ENCODE measurements around the gene GMCL2.

GMCL2 gene

DNA sequence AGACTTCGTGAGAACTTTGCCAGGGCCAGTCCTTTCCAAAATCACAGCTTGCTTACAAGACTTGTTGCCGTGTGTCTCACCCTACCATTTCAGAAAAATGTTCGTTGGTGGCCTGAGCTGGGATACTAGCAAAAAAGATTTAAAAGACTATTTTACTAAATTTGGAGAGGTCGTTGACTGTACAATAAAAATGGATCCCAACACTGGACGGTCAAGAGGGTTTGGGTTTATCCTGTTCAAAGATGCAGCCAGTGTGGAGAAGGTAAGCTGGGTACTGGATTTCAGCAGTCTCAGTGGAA is 18.5 kb upstream of the GMCL2 start:
- peak overlapping the region; percentile 89 for H3K4me3 ChIP-seq (ENCODE audit: low read depth, low read length)
- no peak for DNase-seq (ENCODE audit: low read depth)
- TF ChIP-seq, protein P1, sequence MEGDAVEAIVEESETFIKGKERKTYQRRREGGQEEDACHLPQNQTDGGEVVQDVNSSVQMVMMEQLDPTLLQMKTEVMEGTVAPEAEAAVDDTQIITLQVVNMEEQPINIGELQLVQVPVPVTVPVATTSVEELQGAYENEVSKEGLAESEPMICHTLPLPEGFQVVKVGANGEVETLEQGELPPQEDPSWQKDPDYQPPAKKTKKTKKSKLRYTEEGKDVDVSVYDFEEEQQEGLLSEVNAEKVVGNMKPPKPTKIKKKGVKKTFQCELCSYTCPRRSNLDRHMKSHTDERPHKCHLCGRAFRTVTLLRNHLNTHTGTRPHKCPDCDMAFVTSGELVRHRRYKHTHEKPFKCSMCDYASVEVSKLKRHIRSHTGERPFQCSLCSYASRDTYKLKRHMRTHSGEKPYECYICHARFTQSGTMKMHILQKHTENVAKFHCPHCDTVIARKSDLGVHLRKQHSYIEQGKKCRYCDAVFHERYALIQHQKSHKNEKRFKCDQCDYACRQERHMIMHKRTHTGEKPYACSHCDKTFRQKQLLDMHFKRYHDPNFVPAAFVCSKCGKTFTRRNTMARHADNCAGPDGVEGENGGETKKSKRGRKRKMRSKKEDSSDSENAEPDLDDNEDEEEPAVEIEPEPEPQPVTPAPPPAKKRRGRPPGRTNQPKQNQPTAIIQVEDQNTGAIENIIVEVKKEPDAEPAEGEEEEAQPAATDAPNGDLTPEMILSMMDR (conservative IDR thresholded peaks at IDR 0.05; ENCODE audit: low read depth, low read length) = no peak

DNA sequence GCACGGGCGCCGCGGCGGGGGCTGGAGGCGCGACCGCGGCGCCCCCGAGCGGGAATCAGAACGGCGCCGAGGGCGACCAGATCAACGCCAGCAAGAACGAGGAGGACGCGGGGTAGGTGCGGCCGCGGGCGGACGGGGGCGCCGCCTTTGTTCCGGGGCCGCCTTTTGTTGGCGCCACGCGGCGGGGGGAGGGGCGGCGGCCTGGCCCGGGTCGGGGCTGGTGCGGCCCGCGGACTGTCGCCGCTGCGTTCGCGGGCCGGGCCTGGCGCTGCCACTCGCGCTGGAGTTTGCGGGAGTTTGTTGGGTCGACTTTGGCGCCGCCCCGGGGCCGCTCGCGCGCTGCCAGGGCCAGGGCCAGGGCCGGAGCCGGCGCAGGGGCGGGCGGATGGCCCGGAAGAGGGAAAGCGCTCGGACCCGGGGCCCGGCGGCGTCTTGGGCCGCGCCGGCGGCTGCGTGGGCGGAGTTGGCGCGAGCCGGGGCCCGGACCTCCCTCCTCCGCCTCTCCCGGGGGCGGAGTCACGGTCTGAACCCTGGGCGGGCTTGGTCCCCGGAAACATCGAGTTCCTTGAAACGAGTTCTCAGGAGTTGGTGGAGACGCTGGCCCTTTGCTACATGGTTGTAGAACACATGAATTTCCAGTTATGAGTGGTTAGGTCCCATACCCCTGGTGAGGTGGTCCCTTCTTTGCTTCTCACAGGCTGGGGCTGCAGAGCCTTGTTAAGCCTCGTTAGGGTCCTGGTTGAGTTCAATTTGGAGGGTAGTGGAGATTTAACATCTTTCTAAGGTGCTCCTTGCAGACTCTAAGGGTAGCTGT is 18.0 kb upstream of the GMCL2 start:
- TF ChIP-seq, protein P1 (conservative IDR thresholded peaks at IDR 0.05; ENCODE audit: low read depth, low read length) = no peak
- H3K4me3 ChIP-seq (ENCODE audit: low read depth, low read length) = peak overlapping the region; percentile 89
- DNase-seq (ENCODE audit: low read depth) = peak; percentile 81

DNA sequence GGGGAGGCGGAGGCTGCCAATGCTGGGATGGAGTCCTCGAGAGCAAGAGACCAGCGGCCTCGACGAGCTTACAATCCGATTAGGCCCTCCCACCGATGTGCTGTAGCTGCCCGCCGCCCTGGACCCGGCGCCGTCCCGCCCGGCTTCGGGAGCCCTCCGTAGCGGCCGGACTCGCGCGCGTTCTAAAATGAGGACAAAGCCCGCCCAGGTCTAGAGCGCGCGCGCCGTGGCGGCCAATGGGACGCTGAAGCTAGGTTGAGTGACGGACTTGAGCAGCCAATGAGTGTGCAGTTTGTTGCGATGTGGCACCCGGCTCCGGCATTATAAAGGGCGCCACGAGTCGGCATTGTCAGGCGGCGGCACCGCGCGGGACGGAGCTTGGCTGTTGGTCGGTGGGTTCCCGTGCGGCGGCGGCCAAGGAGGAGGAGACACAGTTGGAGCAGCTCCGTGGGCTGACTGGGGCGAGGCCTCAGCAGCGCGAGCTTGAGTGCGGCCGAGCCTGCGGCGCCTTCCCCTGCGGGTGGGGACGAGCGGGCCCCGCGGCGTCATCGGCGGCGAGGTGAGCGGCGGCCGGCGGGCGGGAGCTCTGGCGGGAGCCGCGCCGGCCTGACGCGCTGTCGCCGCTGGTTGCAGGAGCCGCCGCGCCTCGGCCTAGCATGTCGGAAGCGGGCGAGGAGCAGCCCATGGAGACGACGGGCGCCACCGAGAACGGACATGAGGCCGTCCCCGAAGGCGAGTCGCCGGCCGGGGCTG is 17.2 kb upstream of the GMCL2 start, which contains the start of gene HNRNPAB:
Gene HNRNPAB (plus strand): TSS at position 352 of the 753 bp plus-strand sequence. CDS start 305 bp downstream, at position 657.
- peak; percentile 98 for DNase-seq (ENCODE audit: low read depth)
- H3K4me3 ChIP-seq (ENCODE audit: low read depth, low read length) = peak within 1 kb of the TSS; percentile 89
- TF ChIP-seq, protein P1 (conservative IDR thresholded peaks at IDR 0.05; ENCODE audit: low read depth, low read length) = no peak

- H3K4me3 ChIP-seq (ENCODE audit: low read depth, low read length) = peak overlapping the region; percentile 89
- TF ChIP-seq, protein P1 (conservative IDR thresholded peaks at IDR 0.05; ENCODE audit: low read depth, low read length) = no peak
- DNase-seq (ENCODE audit: low read depth) = no peak
Measured at GRCh38 chr5:178203670-178204181, 16.6 kb upstream of the GMCL2 start.

DNA sequence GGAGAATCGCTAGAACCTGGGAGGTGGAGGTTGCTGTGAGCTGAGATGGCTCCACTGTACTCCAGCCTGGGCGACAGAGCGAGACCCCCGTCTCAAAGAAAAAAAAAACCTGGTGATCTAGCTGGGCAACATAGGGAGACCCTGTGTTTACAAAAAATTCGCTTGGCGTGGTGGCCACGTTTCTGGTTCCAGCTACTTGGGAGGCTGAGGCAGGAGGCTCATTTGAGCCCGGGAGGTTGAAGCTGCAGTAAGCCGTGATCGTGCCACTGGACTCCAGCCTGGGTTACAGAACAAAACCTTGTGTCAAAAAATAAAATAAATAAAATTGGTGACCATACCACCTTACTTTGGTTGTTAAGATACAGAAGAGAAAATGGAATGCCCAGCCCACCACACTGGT is 15.4 kb upstream of the GMCL2 start:
- DNase-seq (ENCODE audit: low read depth) = no peak
- no peak overlapping the region for H3K4me3 ChIP-seq (ENCODE audit: low read depth, low read length)
- TF ChIP-seq, protein P1 (conservative IDR thresholded peaks at IDR 0.05; ENCODE audit: low read depth, low read length) = no peak

DNA sequence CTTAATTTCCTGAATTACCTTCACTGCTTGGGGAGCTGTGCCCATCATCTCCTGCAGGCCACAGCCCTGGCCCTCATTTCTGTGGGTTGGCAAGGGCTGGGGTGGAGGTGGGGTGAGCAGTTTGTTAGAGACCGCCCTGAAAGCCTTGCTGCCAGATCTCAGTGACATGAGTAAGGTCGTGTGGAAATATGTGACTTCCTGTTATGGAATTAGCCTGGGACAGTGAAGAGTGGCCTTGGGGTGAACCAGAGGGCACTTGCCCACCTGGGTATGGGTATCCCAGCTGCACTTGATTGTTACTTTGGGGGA is 14.7 kb upstream of the GMCL2 start:
- DNase-seq (ENCODE audit: low read depth) = no peak
- TF ChIP-seq, protein P1 (conservative IDR thresholded peaks at IDR 0.05; ENCODE audit: low read depth, low read length) = no peak
- H3K4me3 ChIP-seq (ENCODE audit: low read depth, low read length) = no peak overlapping the region
